GM18505 (cell line): ENCODE data around the gene CRACDL.

Source experiments
- ATAC-seq: cut with Tn5 transposase; IDR thresholded peaks from one replicate; pipeline ENCODE4 v1.9.1; 2021; ENCODE audit not compliant: unreplicated experiment
- POLR2A ChIP-seq: IDR thresholded peaks from 4 replicates; pipeline ENCODE4 v1.6.1; 2011; ENCODE audit warnings: borderline replicate concordance; ENCODE audit not compliant: insufficient read depth, insufficient read length; ENCODE audit errors: extremely low read depth

Gene CRACDL

DNA sequence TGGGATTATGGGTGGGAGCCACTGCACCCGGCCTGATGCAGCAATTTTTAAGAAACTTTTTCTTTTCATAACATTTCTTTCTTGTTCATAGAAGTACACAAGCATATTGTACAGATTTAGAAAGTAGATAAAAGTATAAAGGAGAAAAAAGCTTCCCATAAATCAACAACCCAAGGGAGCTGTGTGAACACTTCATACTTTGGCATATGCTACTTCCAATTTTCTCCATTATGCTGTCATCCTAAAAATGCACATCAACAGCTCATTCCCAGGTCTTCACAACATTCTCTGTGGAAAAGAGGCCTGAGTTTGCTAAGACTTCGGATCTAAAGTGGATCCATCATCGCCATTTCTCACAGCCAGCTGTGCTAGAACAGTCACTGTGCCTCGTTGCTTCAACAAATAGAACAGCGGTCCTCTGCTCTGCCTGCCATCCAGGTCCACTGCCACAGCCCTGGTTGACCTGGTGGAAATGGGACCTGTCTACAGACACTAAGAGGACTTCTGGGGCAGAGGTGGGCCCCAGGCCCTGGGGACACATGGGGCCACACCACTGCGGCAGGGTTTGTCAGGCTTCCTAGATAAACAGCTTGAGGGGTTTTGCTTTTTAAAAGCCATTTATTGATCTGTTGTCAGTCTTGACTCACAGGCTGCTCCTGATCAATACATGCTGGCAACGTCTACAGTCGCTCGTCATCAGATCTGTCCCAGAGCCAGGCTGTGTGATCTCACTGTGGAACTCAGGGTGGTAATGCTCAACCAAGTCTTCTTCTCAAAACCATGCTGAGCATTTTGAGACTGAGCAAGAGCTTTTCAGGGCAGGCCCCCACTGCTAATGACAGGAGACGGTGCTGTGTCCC is 132.4 kb downstream of the CRACDL start:
- no peak for ATAC-seq
- no peak for TF ChIP-seq POLR2A

DNA sequence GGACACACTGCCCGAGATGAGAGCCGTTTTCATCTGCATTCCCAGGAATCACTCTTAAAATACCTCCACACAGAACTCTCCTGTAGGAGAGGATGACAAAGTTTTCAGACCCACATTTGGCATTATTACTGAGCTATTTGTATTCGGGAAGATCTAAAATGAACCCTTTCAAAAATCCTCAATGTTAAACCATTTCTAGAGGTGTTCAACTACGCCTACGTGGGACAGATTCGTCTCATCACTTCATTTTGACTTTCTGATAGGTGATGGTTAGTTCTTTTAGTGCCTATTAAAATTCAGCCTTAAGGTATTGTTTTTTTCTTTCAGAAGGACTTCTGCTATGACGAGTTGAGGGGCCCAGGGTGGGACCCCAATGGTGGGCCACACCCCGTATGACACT is 133.7 kb downstream of the CRACDL start:
- no peak for ATAC-seq
- no peak for TF ChIP-seq POLR2A

DNA sequence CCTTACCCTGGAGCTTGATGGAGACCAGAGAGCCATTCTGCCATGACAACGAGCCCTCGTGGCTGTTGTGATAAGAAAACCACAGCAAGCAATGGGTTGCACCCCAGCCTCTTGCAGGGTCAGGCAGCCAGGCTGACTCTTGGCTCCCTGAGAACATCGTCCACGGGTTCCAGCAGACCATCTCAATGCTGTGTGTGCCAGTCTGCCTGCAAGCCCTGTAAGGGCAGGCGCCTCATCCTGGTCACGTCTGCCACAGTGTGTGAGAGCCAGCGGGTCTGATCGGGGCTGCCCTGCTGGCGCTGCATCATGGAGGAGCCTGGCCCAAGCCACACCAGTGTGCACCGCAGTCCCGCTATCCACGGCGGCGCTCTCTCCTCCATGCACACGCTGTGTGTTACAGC is 134.1 kb downstream of the CRACDL start:
- no peak for ATAC-seq
- TF ChIP-seq POLR2A: no peak

DNA sequence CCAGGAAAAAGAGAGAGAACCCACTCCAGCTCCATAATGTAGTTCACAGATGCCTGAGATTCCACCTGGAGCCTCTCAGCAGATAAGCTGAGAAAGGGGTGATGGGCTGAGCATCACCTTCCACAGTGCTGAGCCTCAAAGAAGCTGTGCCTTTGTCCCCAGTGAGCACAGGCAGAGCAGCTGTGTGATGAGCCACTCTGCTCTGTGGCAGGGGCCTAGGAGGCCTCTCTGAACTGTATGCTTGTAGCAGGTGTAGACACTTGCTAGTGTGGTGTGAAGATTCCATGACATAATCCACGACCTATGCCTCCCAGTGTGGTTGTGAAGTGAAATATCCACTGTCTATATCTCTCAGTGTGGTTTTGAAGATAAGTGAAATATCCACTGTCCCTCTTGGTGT is 134.7 kb downstream of the CRACDL start:
- TF ChIP-seq POLR2A: no peak
- no peak for ATAC-seq

DNA sequence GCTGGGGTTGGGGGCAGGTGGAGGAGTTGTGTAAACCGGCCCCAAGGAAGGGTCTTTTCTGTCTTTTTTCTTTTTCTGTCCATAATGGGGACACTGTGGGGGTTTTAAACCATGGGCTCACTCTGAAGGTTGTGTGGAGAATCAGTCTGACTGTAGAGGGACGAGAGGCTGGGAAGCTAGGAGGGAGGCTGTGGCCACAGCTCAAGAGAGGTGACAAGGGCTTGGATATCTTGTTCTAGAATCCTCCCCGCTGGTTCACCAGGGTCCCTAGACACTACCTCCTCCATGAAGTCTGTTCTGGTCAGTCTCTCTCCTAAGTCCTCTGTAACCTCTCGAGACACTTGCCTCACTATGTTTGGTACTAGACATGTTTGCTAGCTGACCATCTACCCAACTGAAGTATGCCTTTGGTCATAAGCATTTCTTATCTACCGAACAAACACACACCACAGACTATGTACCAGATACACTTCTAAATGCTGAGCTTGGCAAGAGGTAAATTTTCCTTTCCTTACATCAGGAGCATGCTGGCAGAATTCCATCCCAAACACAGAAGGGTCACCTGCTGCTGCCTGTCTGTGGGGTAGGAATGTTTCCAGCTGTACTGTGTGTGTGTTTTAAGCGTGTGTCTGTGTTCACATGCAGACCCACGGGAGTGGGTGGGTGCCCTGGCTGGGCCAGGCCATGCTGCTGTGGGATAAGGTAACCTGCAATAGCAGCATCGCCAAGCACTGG is 135.5 kb downstream of the CRACDL start:
- no peak for ATAC-seq
- TF ChIP-seq POLR2A: no peak

DNA sequence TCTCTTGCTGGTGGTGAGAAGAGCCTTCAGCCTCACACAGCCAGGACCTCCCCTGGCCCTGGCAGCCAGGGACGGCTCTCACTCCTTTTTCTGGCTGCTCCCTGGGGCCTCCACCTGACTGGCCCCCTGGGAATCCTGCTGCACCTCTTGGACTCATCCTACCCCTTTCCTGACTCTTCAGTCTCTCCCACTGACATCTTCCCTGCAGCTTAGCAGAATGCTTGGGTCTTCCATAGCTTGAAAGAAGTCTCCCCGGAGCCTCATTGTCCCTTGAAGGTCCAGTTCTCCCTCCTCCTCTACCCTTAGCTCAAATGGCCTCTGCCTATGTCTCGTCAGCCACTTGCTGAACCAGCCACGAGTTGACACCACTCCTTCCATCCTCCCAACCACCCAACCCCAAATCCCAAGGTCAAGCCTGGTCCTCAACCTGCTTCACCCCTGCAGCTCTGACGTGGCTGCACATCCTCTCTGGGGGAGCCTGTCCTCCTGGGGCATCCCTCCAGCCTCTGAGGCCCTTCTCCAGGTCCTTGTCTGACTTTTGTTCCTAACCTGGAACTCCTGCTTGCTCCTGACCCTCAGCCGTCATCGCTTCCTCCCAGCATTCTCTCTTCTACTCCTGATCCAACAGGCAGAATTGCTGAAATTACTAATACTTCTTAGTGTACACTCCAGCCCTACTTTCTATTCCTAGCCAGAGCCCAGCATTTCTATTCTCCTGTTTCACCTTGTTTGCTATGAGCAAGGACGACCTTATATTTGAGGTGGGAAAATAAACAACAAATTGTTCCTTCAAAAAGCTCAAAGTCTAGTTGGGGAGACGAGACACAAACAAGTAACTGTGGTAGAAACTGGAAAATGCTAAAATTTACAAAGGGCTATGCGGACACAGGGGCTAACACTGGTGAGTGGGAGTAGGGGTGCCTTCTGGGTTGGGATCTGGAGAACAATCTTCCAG is 136.4 kb downstream of the CRACDL start:
- no peak for TF ChIP-seq POLR2A
- ATAC-seq: no peak

DNA sequence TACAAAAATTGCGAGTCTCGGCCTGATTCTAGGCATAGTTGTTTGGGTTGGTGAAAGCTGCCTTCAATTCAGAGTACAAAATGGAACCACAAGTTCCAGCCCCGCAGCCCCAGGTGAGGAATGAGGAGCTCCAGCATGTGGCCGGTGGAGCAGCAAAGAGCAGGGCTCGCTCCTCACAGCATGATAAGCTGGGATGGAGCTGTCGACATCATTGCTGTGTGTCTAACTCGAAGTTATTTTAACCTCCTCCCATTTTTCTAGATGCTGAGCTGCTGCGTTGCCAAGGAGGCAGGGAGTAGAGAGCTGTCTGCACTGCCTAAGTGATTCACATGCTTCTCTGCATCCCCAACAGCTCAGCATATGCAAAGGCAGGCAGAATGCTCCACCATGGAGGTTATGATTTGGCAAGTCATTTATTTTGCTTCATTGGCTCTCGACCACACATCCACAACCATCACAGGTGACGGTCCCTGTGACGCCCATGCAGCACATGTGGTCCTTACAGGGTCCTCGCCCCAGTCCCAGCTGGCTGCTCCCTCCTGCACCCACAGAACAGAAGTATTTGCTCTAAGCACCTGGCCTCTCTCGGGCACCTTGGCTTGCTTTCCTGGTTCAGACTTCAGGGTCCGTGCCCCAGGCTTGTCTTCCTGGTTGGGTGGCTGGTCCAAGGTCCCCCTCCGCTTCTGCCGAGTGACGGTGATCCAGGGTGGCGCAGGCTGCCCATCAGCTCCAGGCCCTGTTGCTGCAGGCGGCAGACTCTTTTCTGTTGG is 139.1 kb downstream of the CRACDL start:
- no peak for ATAC-seq
- TF ChIP-seq POLR2A: no peak

DNA sequence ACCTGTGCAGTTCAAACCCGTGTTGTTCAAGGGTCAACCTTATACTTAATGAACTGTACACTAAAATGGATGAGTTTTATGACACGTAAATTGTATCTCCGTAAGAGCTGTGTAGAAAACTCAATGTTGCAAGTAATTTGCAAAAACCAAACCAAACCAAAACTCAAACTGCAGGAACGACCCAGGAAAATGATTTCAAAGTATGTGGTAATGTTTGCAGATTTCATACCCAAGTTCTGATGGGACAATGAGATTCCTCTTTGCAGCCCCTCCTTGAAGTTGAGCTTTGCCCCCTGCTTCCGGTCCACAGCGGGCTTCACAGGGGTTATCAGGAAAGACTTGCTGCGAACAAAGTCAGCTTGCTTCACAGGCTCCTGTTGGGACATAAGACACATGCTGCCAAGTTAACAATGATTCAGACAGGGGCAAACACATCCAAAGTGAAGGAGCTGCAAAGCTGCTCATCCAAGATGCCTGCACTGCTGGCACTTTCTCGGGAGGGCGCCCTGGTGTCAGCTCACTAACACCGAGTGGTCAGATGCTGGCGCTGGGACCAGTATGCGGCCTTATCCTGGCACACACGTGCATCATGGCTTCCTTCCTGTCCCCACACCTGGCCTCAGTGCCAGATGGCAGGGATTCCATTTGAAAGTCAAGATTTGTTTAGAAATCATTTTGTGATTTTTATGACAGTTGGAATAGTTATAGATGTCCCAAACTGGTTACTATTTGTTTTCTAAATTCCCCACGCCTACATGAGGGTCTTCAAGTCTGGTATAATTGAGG is 139.9 kb downstream of the CRACDL start:
- ATAC-seq: no peak
- TF ChIP-seq POLR2A: no peak

DNA sequence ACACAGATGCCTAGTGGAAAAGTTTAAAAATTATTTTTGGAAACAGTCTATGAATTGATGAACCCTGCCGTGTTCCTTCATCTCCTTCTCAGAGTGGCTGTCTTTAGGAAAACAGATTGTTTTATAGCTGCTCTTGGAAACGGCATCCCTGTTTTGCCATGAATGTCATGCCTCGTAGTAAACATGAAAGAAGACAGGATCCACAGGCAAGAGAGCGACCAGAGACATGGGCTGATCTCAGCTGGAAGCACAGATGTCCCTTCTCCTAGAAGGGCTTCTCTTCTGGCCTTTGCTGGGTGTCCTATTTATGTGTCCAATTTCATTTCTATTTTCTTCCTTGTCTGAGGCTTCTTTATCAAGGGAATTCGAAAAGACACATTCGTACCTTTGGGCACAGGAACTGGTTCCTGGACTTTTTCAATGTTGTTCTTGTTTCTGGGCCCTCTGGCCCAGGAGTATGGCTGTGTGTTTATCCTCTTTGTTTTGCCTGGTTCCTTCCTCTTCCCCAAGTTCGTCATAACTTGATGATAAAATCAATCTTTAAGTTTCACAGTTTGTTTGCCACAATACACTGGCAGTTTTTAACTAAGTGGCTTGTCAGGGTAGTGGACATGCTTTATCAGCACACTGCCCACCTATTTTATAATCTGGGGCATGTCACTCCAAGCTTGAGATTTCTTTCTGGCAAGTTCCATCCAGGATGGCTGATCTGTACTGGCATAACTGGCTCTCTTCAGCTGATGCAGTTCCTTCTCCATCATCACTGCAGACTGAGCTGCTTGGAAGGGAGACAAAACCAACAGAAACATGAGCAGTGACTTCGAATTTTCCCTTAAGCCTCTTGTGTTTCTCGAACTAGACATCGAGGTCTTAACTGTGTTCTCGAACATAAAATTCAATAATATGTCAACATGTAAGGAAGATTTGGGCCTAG is 141.9 kb downstream of the CRACDL start:
- TF ChIP-seq POLR2A: no peak
- no peak for ATAC-seq

DNA sequence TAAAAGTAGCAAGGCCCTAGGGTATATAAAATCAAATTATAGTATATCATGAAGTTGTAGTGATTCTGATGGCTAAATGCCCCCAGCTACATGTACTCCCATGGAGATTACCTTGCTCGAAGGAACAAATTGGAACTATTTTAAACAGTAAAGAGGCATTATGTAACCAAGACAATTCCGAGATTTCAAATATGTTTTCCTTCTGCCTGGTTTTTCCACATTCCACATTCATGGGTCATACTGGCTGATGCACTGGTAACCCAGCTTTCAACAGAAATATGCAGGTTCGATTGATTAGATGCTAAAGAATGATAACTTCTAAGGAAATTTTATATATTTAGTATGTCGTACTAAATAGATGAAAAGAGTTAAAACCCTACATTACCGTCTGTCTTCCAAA is 142.8 kb downstream of the CRACDL start:
- TF ChIP-seq POLR2A: no peak
- ATAC-seq: no peak

DNA sequence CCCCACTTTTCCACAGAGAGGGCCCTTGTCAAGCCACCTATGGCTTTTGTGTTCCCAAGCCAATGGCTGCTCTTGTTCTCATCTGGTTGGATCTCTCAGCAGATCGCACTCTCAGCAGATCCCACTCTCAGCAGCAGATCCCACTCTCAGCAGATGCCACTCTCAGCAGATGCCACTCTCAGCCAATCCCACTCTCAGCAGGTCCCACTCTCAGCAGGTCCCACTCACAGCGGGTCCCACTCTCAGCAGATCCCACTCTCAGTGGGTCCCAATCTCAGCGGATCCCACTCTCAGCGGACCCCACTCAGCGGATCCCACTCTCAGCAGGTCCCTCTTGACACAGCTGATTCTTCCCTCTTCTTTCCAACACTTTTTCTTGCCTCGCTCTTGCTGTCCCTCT is 145.8 kb downstream of the CRACDL start:
- no peak for ATAC-seq
- TF ChIP-seq POLR2A: no peak
